IMR-90 (cell line): Measurements from ENCODE around the gene MINDY2.

Source experiments
- CEBPB ChIP-seq: IDR thresholded peaks from 2 replicates; pipeline ENCODE4 v1.6.1; 2012; ENCODE audit warnings: low read depth, low read length, improper control_type of control experiment
- CHD1 ChIP-seq: IDR thresholded peaks from 2 replicates; pipeline ENCODE4 v1.6.1; 2012; ENCODE audit warnings: low read depth, low read length, improper control_type of control experiment
- CTCF ChIP-seq: conservative IDR thresholded peaks from 2 replicates; pipeline ENCODE4 v1.5.1; 2012; ENCODE audit warnings: mild to moderate bottlenecking, low read depth, low read length, improper control_type of control experiment
- ELK1 ChIP-seq: fragments of 150-350 bp; IDR thresholded peaks from 2 replicates; pipeline ENCODE4 v1.6.1; 2016; ENCODE audit warnings: low read depth, mild to moderate bottlenecking, low read length, moderate library complexity, borderline replicate concordance
- FOS ChIP-seq: fragments of 150-350 bp; IDR thresholded peaks from 2 replicates; pipeline ENCODE4 v1.6.1; 2016; ENCODE audit warnings: low read depth, low read length
- MAFK ChIP-seq: IDR thresholded peaks from 2 replicates; pipeline ENCODE4 v1.6.1; 2012; ENCODE audit warnings: low read depth, low read length, improper control_type of control experiment
- MAZ ChIP-seq: IDR thresholded peaks from 2 replicates; pipeline ENCODE4 v1.6.1; 2012; ENCODE audit warnings: low read depth, mild to moderate bottlenecking, low read length, improper control_type of control experiment, moderate library complexity, borderline replicate concordance
- MXI1 ChIP-seq: IDR thresholded peaks from 2 replicates; pipeline ENCODE4 v1.6.1; 2012; ENCODE audit warnings: low read depth, mild to moderate bottlenecking, low read length, moderate library complexity, borderline replicate concordance
- POLR2A ChIP-seq: IDR thresholded peaks from 2 replicates; pipeline ENCODE4 v1.6.1; 2012; ENCODE audit warnings: mild to moderate bottlenecking, low read depth, low read length
- RAD21 ChIP-seq: IDR thresholded peaks from 2 replicates; pipeline ENCODE4 v1.6.1; 2012; ENCODE audit warnings: low read length, improper control_type of control experiment
- RFX5 ChIP-seq: IDR thresholded peaks from 2 replicates; pipeline ENCODE4 v1.8.0; 2012; ENCODE audit warnings: low read depth, mild to moderate bottlenecking, low read length, moderate library complexity
- SMC3 ChIP-seq: fragments of 150-350 bp; IDR thresholded peaks from 2 replicates; pipeline ENCODE4 v1.6.1; 2016; ENCODE audit warnings: low read depth, mild to moderate bottlenecking, antibody characterized with exemption, low read length, moderate library complexity
- USF2 ChIP-seq: fragments of 150-350 bp; IDR thresholded peaks from 2 replicates; pipeline ENCODE4 v1.6.1; 2017; ENCODE audit warnings: mild to moderate bottlenecking, antibody characterized with exemption, low read length, low read depth

- TF ChIP-seq CTCF (no peak), POLR2A (no peak), SMC3 (no peak), USF2 (no peak), RFX5 (no peak), FOS (no peak), MAZ (no peak), MXI1 (no peak), RAD21 (no peak), CEBPB (no peak), CHD1 (no peak), MAFK (no peak), ELK1 (no peak)
These were observed 104.2 kb downstream of the MINDY2 start for GRCh38 chr15:58875343-58875742.
